HG02610 (cell line): ENCODE data around the gene SLC29A3.

Experiments
- ATAC-seq: cut with Tn5 transposase; IDR thresholded peaks from one replicate; pipeline ENCODE4 v1.9.1; 2021; ENCODE audit warnings: mild to moderate bottlenecking, moderate library complexity; ENCODE audit not compliant: unreplicated experiment

The SLC29A3 gene

DNA sequence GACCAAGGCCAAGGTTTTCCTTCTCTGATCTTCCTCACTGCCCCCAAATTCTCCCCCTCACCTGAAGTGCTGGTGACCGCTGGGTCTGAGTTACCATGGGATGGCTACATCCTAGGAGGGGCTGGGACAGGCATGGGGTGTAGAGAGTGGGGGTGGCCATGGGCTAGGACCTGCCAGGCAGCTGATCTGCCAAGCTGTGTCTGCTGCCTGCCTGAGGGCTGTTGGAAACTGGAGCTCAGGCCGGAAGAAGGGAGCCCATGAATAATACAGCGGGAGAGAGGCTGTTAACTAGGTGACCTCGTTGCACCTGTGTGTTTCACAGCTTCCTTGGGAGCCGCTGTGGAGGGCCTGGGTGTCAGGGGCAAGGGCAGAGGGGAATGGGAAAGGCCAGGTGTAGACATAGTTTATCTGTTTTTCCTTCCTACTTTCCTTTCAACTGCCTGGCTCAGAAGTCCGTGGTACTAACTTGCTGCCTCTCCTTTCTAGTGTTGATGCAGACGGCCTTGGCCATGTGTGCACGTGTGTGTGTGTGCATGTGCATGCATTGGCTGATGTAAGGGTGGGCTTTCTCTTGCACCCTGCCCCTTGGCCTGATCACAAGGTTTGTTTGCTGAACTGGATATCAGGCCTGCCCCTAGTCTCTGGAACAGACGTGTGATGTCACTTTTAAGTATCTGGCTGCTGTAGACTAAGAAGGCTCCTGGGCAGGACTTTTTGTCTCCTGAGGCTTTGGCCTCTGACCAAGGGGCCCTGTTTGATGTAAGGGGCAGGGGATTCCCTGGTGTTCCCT, 89.6 kb downstream of the SLC29A3 start:
- ATAC-seq: no peak

DNA sequence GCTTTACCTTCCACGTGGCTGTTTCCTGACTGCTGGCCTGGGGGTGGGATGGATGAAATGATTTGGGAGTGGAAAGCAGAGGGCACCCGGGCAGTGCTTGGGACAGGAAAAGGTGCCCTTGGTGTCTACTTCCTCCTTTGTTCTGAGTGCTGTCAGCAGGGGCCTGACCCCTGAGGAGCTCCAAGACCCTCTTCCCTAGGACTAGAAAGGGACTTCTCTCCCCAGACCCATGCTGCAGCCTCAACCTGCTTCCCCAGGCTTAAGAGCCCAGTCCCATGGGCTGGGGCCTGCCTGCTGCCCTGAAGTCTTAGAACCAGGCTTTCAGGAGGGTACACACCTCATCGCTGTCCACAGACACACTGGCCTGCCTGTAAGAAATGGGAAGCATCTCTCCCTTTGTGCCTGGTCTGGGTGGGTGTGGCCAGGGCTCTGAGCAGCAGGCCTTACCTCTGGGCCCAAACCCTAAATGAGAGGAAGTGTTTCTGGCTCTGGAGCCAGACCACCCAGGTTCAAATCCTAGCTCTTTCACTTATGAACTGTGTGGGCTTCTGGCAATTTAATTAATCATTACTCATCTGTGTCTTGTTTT, 90.6 kb downstream of the SLC29A3 start:
- no peak for ATAC-seq
